ENCODE results near the gene PICALM. TPM values are rescaled to one million over a fixed set of nuclear protein-coding genes. Genes with fewer than 3 reads are reported as not detected.

The PICALM gene
- total and polyA plus RNA-seq, 2 of the 4 experiments (the other 2 are of a cell fraction), result 235 to 453 TPM

- Histone ChIP-seq H3K23ac (ENCODE audit: low read depth, low read length) (no peak overlapping the region), H3K79me1 (ENCODE audit: low read depth in 1 of 2, low read length in 2 of 2) (peaks cover 0 to 43% of the 10 kb centered on the region in 2 experiments; a peak in 2 of 4 replicates), H3K9me3 (ENCODE audit: control insufficient read depth, insufficient read depth, low read length) (no peaks in the 10 kb centered on the region), H2AK5ac (ENCODE audit: low read depth, low read length) (no peak overlapping the region), H3K56ac (ENCODE audit: extremely low read depth, insufficient read depth, low read length) (no peak overlapping the region), H4K5ac (ENCODE audit: low read depth, low read length) (no peak overlapping the region), H3K27me3 (ENCODE audit: control insufficient read depth, insufficient read depth, low read length) (no peaks in the 10 kb centered on the region), H3K14ac (replicated peaks; ENCODE audit: low read depth, low read length) (no peak overlapping the region), H3K9ac (ENCODE audit: low read depth, low read length) (no peak overlapping the region), H4K8ac (ENCODE audit: low read depth in 2 of 2, low read length in 2 of 2) (no peak overlapping the region), H3K4me1 (ENCODE audit: control insufficient read depth, insufficient read depth, low read length) (peaks cover 10% of the 10 kb centered on the region), H3K4me2 (ENCODE audit: low read depth, low read length) (no peak overlapping the region), H2AK9ac (replicated peaks; ENCODE audit: low read depth, low read length, poor library complexity) (no peak overlapping the region), H2BK5ac (ENCODE audit: low read depth, low read length, poor library complexity, severe bottlenecking) (no peak overlapping the region), H4K91ac (ENCODE audit: insufficient read depth, low read depth, low read length) (no peak overlapping the region), H2BK120ac (ENCODE audit: low read depth, low read length) (no peak overlapping the region), H2AFZ (replicated peaks; ENCODE audit: low read length, poor library complexity) (no peak overlapping the region), H3K36me3 (ENCODE audit: control insufficient read depth, insufficient read depth, low read length) (no peaks in the 10 kb centered on the region; the same call in 1 of the 2 replicates), H3K18ac (ENCODE audit: low read depth, low read length) (no peak overlapping the region), H3K4ac (ENCODE audit: low read depth, low read length) (no peak overlapping the region), H3K9me1 (ENCODE audit: insufficient read depth, low read length) (peaks cover 12% of the 10 kb centered on the region), H4K20me1 (ENCODE audit: insufficient read depth, low read length) (peaks cover 100% of the 10 kb centered on the region), H3K4me3 (ENCODE audit: insufficient read depth, low read depth, low read length) (no peak overlapping the region), H3K27ac (ENCODE audit: insufficient read depth, low read length) (no peak overlapping the region), H2BK20ac (ENCODE audit: low read depth, low read length) (no peak overlapping the region), H2BK15ac (ENCODE audit: low read depth, low read length) (no peak overlapping the region)
- no peak for DNase-seq
- BruUV-seq (replicated peaks), result no TSS peak
- in situ Hi-C loops (cut with MboI; ENCODE audit: low sequenced_read_pairs) (no loop called here), intact Hi-C loops (cut with micrococcal nuclease) (no loop called here), dilution Hi-C loops (cut with HindIII; ENCODE audit: low sequenced_read_pairs, unreplicated experiment) (no loop called here)
- CTCF ChIA-PET, result no interaction called here
- POLR2A ChIA-PET (ENCODE audit: unreplicated experiment), result no interaction called here
- TF ChIP-seq MAFK (IDR thresholded peaks at IDR 0.05; ENCODE audit: low read depth, low read length) (no peak), BHLHE40 (IDR thresholded peaks at IDR 0.05; ENCODE audit: low read depth, low read length) (no peak), NFE2L2 (IDR thresholded peaks at IDR 0.05; ENCODE audit: low read depth, low read length) (no peak), MXI1 (IDR thresholded peaks at IDR 0.05; ENCODE audit: borderline replicate concordance, low read depth, low read length) (no peak), SMC3 (IDR thresholded peaks at IDR 0.05; ENCODE audit: low read depth, low read length) (no peak), CEBPB (IDR thresholded peaks at IDR 0.05; ENCODE audit: low read depth, low read length) (no peak), CTCF (conservative IDR thresholded peaks at IDR 0.05; ENCODE audit: low read depth, low read length) (no peak), RFX5 (IDR thresholded peaks at IDR 0.05; ENCODE audit: low read depth, low read length) (no peak), ELK1 (IDR thresholded peaks at IDR 0.05; ENCODE audit: borderline replicate concordance, low read depth, low read length) (no peak), RAD21 (IDR thresholded peaks at IDR 0.05; ENCODE audit: low read length) (no peak), FOS (IDR thresholded peaks at IDR 0.05; ENCODE audit: low read depth, low read length) (no peak), POLR2A (IDR thresholded peaks at IDR 0.05; ENCODE audit: low read depth, low read length) (no peak), MAZ (IDR thresholded peaks at IDR 0.05; ENCODE audit: borderline replicate concordance, low read depth, low read length) (no peak), RCOR1 (IDR thresholded peaks at IDR 0.05; ENCODE audit: insufficient replicate concordance, low read length) (no peak), CHD1 (IDR thresholded peaks at IDR 0.05; ENCODE audit: low read depth, low read length) (no peak), USF2 (IDR thresholded peaks at IDR 0.05; ENCODE audit: low read depth, low read length) (no peak)
- no CpG with 5 or more reads among the region's 1 CpG for WGBS, 2 experiments (ENCODE audit: extremely low coverage in 2 of 2, insufficient read length in 1 of 2)
- no peak for ATAC-seq (ENCODE audit: low read depth)
Observed at GRCh38 chr11:86056351-86056854, 12.5 kb downstream of the PICALM start.

Data from IMR-90 (cell line).